NCI-H2171 treated with DMSO at 0.1 percent for 48 hours (cell line): Measurements from ENCODE around the gene SGF29.
"Not testable (repeated sequence)": the region's sequence is repeated elsewhere in the genome, so short reads cannot be mapped to it uniquely, and the experiment has no call there.

Experiments used
- DNase-seq: peaks from one replicate; lab custom pipeline; 2025; lab: John Stamatoyannopoulos, UW

SGF29 gene

DNA sequence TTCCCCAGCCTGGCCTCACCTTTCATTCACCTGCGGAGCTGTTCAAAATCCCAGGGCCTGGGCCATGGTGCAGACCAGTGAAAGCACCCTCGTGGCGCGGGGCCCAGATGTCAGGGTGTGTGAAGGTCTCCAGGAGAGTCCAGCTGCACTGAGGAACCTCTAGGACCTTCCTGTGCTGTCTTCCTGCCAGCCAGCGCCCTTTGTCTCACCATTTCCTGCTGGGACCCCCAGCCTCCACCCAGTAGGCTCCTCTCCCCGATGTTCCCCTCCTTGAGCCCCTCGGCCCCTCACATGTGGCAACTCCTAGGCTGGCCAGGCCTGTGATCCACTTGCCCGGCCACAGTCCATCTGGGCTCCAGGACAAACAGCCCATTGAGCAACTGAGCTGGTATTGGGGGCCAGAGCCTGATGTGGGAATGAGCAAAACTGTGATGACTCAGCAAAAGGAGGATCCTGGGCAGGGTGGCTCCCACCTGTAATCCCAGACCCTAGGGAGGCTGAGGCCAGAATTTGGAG is 42.5 kb downstream of the SGF29 start:
- no peak for DNase-seq

GRCh38 chr16:28596840-28597691 is 43.3 kb downstream of the SGF29 start, which contains the start of gene SULT1A2:
SULT1A2 (minus strand) TSS chr16:28597050; CDS start chr16:28595930, 1,120 bp downstream.
- DNase-seq, result no peak

GRCh38 chr16:28597692-28598261 is 44.1 kb downstream of the SGF29 start:
- no peak for DNase-seq

DNA sequence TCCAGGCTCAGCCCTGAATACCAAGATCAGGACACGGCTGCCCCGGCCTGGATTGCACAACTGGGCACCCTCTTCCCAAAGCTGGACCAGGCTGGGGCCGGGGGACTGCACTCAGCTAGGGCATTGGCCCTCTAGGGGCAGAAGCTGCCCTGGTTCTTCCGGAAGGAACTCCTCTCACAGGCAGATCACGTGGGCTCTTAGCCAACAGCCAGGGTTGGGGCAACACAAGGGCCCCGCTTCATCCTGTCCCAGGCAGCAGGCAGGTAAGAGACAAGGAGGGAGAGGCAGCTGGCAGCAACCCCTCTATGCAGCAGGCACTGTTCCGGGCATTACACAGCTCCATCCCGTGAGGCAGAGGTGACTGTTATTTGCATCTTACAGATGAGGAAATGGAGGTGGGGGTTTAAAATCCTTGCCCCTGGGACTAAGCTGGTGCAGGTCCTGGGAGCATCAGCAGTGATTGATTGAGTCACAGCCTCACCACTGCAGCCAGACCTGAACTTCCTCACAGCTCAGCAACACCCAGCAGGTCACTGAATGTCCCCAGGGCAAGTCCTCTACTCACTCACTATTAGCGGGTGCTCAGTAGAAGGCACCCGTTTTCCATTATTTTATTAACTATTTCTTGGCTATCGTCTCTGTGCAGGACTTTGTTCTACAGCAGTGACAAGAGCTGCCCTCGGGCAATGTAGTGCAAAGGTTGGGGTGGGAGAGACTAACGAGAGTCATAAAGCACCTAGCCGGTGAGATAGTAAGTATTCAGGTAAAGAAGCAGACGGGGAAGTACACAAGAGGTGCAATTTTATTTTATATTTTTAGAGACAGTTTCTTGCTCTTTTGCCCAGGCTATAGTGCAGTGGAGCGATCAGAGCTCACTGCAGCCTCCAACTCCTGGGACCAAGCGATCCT is 45.9 kb downstream of the SGF29 start:
- not testable (repeated sequence) for DNase-seq

- DNase-seq, result not testable (repeated sequence)
Measured at GRCh38 chr16:28600965-28601364, 47.2 kb downstream of the SGF29 start.

DNA sequence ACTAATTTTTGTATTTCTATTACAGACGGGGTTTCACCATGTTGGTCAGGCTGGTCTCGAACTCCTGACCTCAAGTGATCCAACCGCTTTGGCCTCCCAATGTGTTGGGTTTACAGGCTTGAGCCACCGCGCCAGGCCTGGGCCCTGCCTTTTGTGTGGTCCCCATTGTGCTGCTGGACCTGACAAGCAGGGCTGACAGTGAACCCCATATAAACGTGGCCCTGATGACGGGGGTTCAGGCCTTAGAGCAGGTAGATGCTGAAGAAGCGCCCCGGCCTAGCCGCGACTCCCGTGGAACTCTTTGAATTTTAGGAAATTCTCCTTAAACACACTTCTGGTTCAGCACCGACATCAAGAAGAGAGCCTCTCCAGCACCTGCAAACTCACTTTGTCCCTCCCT is 47.9 kb downstream of the SGF29 start:
- DNase-seq, result not testable (repeated sequence)

DNA sequence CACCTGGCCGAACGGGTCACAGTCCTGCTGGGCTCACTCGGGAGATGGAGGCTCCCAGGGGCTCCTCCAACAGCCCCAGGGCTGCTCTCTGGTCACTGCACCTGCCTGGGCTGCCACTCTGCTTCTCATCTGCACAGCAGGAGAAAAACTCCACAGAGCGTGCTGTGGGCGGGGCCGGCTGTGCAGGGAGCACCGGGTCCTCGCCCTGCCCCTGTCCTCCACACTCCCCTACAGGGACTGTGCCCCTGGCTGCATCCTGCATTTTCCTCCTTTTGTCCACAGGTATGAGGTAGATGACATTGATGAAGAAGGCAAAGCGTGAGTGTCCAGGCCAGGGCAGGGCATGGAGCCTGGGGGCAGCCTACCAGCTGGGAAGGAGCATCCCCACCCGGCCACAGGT is 48.3 kb downstream of the SGF29 start:
- not testable (repeated sequence) for DNase-seq

- DNase-seq, result no peak
Measured at GRCh38 chr16:28602529-28602928, 48.8 kb downstream of the SGF29 start.

GRCh38 chr16:28603381-28604185 is 49.9 kb downstream of the SGF29 start:
- DNase-seq, result no peak

DNA sequence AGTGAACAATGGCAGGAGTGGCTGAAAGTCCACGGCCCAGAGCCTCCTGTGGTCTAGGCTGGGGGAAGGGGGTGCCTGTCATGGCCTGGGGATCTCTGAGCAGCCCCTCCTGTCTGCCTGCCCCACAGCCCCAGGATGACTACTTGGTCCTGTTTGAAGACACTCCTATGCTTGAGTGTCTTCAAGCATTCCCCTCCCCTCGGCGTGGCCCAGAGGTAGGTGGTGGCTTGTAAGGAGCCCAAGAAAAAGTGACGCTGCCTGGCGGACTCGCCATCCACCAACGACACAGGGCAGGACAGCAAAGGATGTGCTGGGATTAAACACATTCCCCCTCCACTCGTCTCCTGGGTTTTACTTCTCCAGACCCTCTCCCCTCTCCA is 50.5 kb downstream of the SGF29 start:
- no peak for DNase-seq

DNA sequence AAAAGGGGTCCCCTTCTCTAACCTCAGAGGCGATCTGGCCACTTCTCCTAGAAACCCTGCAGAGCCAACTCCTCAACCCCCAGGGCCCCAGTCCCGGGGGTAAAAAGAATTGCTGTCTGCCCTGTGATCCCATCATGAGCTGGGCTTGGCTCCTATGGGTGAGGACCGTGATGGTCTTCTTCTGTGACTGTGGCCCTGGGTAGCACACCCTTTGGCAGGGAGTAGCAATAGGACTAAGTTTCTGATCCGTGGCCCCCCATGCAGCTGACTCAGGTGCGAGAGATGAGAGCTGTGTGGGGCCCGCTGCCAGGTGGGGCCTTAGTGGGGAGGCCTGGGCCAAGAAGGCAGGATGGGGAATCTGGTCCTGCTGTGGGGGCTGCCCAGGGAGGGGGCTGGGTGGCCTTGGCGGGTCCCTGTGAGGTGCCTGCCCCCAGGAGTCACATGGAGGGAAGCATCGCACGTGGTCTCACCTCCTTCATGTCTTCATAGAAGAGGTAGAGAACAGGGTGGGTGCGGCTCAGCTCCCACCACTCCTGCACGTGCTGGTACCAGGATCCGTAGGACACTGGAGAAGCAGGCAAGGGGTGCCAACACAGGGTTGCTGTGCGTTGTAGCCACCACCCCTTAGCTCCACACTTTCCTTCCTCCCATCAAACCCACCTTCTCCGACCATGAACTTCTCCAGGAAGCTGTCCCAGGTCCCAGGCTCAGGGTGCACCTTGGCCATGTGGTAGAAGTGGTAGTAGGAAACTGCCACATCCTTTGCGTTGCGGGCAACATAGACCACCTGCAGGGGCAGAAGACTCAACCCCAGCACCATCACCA is 52.8 kb downstream of the SGF29 start:
- DNase-seq, result no peak

DNA sequence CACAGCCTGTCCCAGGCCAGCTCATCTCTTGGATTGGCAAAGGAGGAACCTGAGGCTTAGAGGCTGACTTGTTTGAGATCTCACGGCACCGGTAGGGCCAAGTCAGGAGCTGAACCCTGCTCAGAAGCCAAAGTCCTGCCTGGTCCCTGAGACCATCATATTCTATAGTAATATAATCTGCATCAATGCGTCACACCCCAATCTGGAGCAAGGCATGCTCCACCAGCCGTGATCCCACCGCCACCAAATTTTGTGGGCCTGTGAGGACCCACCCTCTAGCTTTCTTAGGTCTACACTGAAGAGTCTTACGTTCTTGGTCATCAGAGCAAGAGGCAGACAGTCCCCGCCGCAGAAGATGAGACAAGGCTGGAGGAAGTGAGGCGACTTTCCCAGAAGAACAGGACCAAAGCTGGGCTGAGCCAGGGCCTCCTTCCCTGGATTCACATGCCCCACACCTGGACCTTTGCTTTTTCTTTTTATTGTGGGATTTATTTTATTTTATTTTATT is 53.5 kb downstream of the SGF29 start:
- no peak for DNase-seq

DNA sequence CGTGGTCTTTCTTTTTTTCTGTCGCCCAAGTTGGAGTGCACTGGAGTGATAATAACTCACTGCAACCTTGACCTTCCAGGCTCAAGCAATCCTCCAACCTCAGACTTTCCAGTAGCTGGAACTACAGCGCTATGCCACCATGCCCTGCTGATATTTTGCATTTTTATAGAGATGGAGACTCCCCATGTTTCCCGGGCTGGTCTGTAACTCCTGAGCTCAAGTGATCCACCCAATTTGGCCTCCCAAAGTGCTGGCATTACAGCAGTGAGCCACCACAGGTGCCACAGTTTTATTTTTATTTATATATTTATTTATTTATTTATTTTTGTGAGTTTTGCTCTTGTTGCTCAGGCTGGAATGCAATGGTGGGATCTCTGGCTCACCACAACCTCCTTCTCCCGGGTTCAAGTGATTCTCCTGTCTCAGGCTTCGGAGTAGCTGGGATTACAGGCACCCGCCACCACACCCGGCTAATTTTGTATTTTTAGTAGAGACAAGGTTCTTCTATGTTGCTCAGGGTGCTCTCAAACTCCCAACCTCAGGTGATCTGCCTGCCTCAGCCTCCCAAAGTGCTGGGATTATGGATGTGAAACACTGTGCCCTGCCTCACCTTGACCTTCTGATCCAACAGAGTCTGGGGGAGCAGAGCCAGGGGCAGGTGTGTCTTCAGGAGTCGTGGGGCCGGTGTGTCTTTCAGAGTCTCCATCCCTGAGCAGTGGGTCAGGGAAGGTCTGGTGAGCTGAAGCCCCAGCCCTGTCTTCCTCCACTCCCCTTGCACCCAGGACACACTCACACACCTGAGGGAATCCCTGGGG is 54.2 kb downstream of the SGF29 start:
- not testable (repeated sequence) for DNase-seq

- not testable (repeated sequence) for DNase-seq
Measured at GRCh38 chr16:28608496-28608808, 54.7 kb downstream of the SGF29 start.

DNA sequence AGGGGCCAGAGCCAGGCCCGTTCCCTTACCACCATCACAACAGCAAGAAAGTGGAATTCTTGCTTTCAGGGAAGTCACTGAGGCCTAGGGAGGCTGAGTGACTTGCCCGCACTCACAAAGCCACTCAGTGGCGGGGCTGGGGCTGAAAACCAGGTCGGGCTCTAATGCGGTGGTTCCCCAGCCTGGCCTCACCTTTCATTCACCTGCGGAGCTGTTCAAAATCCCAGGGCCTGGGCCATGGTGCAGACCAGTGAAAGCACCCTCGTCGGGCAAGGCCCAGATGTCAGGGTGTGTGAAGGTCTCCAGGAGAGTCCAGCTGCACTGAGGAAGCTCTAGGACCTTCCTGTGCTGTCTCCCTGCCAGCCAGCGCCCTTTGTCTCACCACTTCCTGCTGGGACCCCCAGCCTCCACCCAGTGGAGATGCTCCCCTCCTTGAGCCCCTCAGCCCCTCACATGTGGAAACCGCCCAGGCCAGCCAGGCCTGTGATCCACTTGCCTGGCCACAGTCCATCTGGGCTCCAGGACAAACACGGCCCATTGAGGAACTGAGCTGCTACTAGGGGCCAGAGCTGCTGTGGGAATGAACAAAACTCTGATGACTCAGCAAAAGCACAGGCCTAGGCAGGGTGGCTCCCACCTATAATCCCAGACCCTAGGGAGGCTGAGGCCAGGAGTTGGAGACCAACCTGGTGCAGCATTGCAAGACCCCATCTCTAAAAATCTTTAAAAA is 55.3 kb downstream of the SGF29 start:
- DNase-seq, result not testable (repeated sequence)

- no peak for DNase-seq
Measured at GRCh38 chr16:28609631-28610594, 56.2 kb downstream of the SGF29 start, which contains the start of gene SULT1A1. SULT1A1 (minus strand) TSS chr16:28610044; CDS start chr16:28608855, 1,189 bp downstream.

DNA sequence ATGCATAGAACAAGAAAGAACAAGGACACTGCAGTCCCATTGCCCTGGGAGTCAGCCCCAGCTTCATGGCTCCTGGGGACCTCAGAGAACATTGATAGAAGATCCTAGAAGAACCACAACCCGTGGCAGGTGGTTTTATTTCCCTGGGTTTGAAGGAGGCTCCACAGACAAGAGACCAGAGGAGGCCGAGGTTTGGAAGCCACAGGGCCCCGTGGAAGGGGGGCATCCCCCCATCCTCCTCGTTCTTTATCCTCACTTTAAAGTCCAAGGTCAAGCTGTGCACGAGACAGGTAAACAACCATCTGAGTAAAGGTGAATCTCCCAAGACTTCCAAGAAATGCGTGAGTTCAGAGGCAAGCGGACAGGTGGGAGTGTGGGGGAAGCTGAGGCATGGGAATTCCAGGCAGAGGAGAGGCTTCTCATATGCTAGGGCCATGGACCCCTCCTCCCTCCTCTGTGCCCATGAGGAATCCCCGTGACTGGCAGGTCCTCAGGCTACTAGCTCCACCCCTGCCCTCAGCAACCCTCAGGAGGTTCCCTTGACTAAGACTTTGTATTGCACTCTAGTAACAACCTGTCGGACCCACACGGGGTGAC is 57.0 kb downstream of the SGF29 start:
- no peak for DNase-seq
